ENCODE measurements around the gene PRKAB1. TPM values are rescaled to one million over a fixed set of nuclear protein-coding genes. Genes with fewer than 3 reads are reported as not detected.

The PRKAB1 gene
- total RNA-seq, 1 experiment from 2014 or later = 16.2 TPM

- H4K20me1 ChIP-seq (ENCODE audit: low read length) = no peaks in the 10 kb centered on the region
- peak; percentile 49 for DNase-seq
- H3K9ac ChIP-seq (ENCODE audit: low read length) = peak overlapping the region; percentile 30
- no peak overlapping the region for H2AFZ ChIP-seq (ENCODE audit: low read length)
- ATAC-seq = peak; percentile 5
- TF ChIP-seq CTCF (conservative IDR thresholded peaks at IDR 0.05; ENCODE audit: low read depth, low read length) = no peak
- no peak for TF ChIP-seq EZH2phosphoT487 (IDR thresholded peaks at IDR 0.05; ENCODE audit: borderline replicate concordance, low read length)
- no peak for TF ChIP-seq EZH2 (IDR thresholded peaks at IDR 0.05; ENCODE audit: low read length, unreplicated experiment)
- H3K79me2 ChIP-seq (ENCODE audit: low read length) = peaks cover 39% of the 10 kb centered on the region
- H3K9me2 ChIP-seq (replicated peaks; ENCODE audit: low read length) = no peaks in the 10 kb centered on the region
- peaks cover 24% of the 10 kb centered on the region for H3K36me3 ChIP-seq (ENCODE audit: low read depth, low read length)
- ChIA-PET POLR2A (ENCODE audit: unreplicated experiment) (interaction anchor here (0.5 to 0.6 kb wide), 2 partner anchors 320 to 463 kb away, joined by 3 to 30 read pairs; no protein-coding TSS in a partner anchor), CTCF (interaction anchor here (0.7 to 0.9 kb wide), 4 partner anchors 12 to 119 kb away, joined by 3 to 5 read pairs (median 3); no protein-coding TSS in a partner anchor)
- intact Hi-C loops (cut with micrococcal nuclease) = loop anchor here (1.0 kb wide), 2 partner anchors 23 to 110 kb away; no protein-coding TSS in a partner anchor
- H3K4me1 ChIP-seq (ENCODE audit: insufficient read depth, low read length) = peaks cover 41% of the 10 kb centered on the region
- no peaks in the 10 kb centered on the region for H3K27me3 ChIP-seq (ENCODE audit: low read length)
- peak overlapping the region; percentile 29 for H3K27ac ChIP-seq (ENCODE audit: low read length)
- peak overlapping the region; percentile 84 for H3K4me2 ChIP-seq (ENCODE audit: low read length)
- no peaks in the 10 kb centered on the region for H3K9me3 ChIP-seq (ENCODE audit: low read length)
- peak overlapping the region; percentile 92; the same call in 1 of the 2 replicates for H3K4me3 ChIP-seq (ENCODE audit: low read length)
- BruUV-seq (replicated peaks) = TSS peak; percentile 1
- no peaks in the 10 kb centered on the region for H3F3A ChIP-seq (ENCODE audit: low read length, unreplicated experiment)
Measured at GRCh38 chr12:119669744-119670472, 2.0 kb downstream of the PRKAB1 start.

GRCh38 chr12:119671070-119671469, 3.1 kb downstream of the PRKAB1 start:
- no peaks in the 10 kb centered on the region for H4K20me1 ChIP-seq (ENCODE audit: low read length)
- H3K4me3 ChIP-seq (ENCODE audit: low read length) = no peak overlapping the region
- H3K9me2 ChIP-seq (replicated peaks; ENCODE audit: low read length) = no peaks in the 10 kb centered on the region
- H3K9me3 ChIP-seq (ENCODE audit: low read length) = no peaks in the 10 kb centered on the region
- ChIA-PET CTCF (no interaction called here), POLR2A (ENCODE audit: unreplicated experiment) (interaction anchor here (0.6 kb wide), 1 partner anchor 132 kb away, joined by 3 read pairs; no protein-coding TSS in a partner anchor)
- no peaks in the 10 kb centered on the region for H3F3A ChIP-seq (ENCODE audit: low read length, unreplicated experiment)
- no TSS peak for BruUV-seq (replicated peaks)
- no peak for DNase-seq
- peaks cover 35% of the 10 kb centered on the region for H3K36me3 ChIP-seq (ENCODE audit: low read depth, low read length)
- no peak overlapping the region for H3K9ac ChIP-seq (ENCODE audit: low read length)
- H3K27ac ChIP-seq (ENCODE audit: low read length) = no peak overlapping the region
- TF ChIP-seq EZH2 (IDR thresholded peaks at IDR 0.05; ENCODE audit: low read length, unreplicated experiment) (no peak), CTCF (conservative IDR thresholded peaks at IDR 0.05; ENCODE audit: low read depth, low read length) (no peak), EZH2phosphoT487 (IDR thresholded peaks at IDR 0.05; ENCODE audit: borderline replicate concordance, low read length) (no peak)
- H3K27me3 ChIP-seq (ENCODE audit: low read length) = no peaks in the 10 kb centered on the region
- peaks cover 39% of the 10 kb centered on the region for H3K79me2 ChIP-seq (ENCODE audit: low read length)
- intact Hi-C loops (cut with micrococcal nuclease) = no loop called here
- no peak for ATAC-seq
- no peak overlapping the region for H2AFZ ChIP-seq (ENCODE audit: low read length)
- H3K4me2 ChIP-seq (ENCODE audit: low read length) = no peak overlapping the region
- peaks cover 42% of the 10 kb centered on the region for H3K4me1 ChIP-seq (ENCODE audit: insufficient read depth, low read length)

GRCh38 chr12:119672194-119672593, 4.3 kb downstream of the PRKAB1 start:
- no peak overlapping the region for H3K4me2 ChIP-seq (ENCODE audit: low read length)
- no peak overlapping the region for H3K9ac ChIP-seq (ENCODE audit: low read length)
- DNase-seq = no peak
- H3K9me3 ChIP-seq (ENCODE audit: low read length) = no peaks in the 10 kb centered on the region
- ChIA-PET CTCF (no interaction called here), POLR2A (ENCODE audit: unreplicated experiment) (no interaction called here)
- H3K36me3 ChIP-seq (ENCODE audit: low read depth, low read length) = peaks cover 46% of the 10 kb centered on the region
- ATAC-seq = no peak
- peaks cover 39% of the 10 kb centered on the region for H3K79me2 ChIP-seq (ENCODE audit: low read length)
- no peak overlapping the region for H3K27ac ChIP-seq (ENCODE audit: low read length)
- intact Hi-C loops (cut with micrococcal nuclease) = no loop called here
- H4K20me1 ChIP-seq (ENCODE audit: low read length) = no peaks in the 10 kb centered on the region
- TF ChIP-seq EZH2 (IDR thresholded peaks at IDR 0.05; ENCODE audit: low read length, unreplicated experiment) = no peak
- TF ChIP-seq EZH2phosphoT487 (IDR thresholded peaks at IDR 0.05; ENCODE audit: borderline replicate concordance, low read length) = no peak
- no peak for TF ChIP-seq CTCF (conservative IDR thresholded peaks at IDR 0.05; ENCODE audit: low read depth, low read length)
- H3K27me3 ChIP-seq (ENCODE audit: low read length) = no peaks in the 10 kb centered on the region
- no peak overlapping the region for H2AFZ ChIP-seq (ENCODE audit: low read length)
- BruUV-seq (replicated peaks) = no TSS peak
- H3K9me2 ChIP-seq (replicated peaks; ENCODE audit: low read length) = no peaks in the 10 kb centered on the region
- no peaks in the 10 kb centered on the region for H3F3A ChIP-seq (ENCODE audit: low read length, unreplicated experiment)
- no peak overlapping the region for H3K4me3 ChIP-seq (ENCODE audit: low read length)
- peaks cover 37% of the 10 kb centered on the region for H3K4me1 ChIP-seq (ENCODE audit: insufficient read depth, low read length)

Measured in PC-3 (cell line).